HG03469 (cell line): ENCODE results near the gene TBX5.

Experiments used
- ATAC-seq: cut with Tn5 transposase; IDR thresholded peaks from one replicate; pipeline ENCODE4 v1.9.1; 2021; ENCODE audit warnings: mild to moderate bottlenecking, moderate library complexity, moderate number of reproducible peaks; ENCODE audit not compliant: unreplicated experiment

Gene TBX5

GRCh38 chr12:114405519-114406271 lies at the start of gene TBX5:
Gene TBX5 (minus strand): TSS chr12:114406144. CDS start chr12:114403898, 2,246 bp downstream.
- no peak for ATAC-seq

GRCh38 chr12:114451657-114452056 lies 45.7 kb upstream of the TBX5 start:
- no peak for ATAC-seq

GRCh38 chr12:114450515-114451300 lies 44.8 kb upstream of the TBX5 start:
- no peak for ATAC-seq

- no peak for ATAC-seq
These were observed 44.1 kb upstream of the TBX5 start for GRCh38 chr12:114450019-114450418.

- no peak for ATAC-seq
These were observed 42.6 kb upstream of the TBX5 start for GRCh38 chr12:114448618-114448933.

GRCh38 chr12:114447799-114448617 lies 42.1 kb upstream of the TBX5 start:
- ATAC-seq = no peak

GRCh38 chr12:114447274-114447716 lies 41.4 kb upstream of the TBX5 start:
- ATAC-seq = no peak

GRCh38 chr12:114445401-114446323 lies 39.7 kb upstream of the TBX5 start:
- no peak for ATAC-seq

GRCh38 chr12:114444422-114445279 lies 38.7 kb upstream of the TBX5 start:
- ATAC-seq = no peak

- ATAC-seq = no peak
These were observed 37.9 kb upstream of the TBX5 start for GRCh38 chr12:114443607-114444421.

GRCh38 chr12:114442578-114442977 lies 36.6 kb upstream of the TBX5 start:
- ATAC-seq = no peak

- no peak for ATAC-seq
These were observed 35.6 kb upstream of the TBX5 start for GRCh38 chr12:114441545-114441944.

GRCh38 chr12:114441039-114441383 lies 35.1 kb upstream of the TBX5 start:
- ATAC-seq = no peak

GRCh38 chr12:114440270-114441038 lies 34.5 kb upstream of the TBX5 start:
- no peak for ATAC-seq

- no peak for ATAC-seq
These were observed 33.9 kb upstream of the TBX5 start for GRCh38 chr12:114439817-114440216.

- no peak for ATAC-seq
These were observed 33.3 kb upstream of the TBX5 start for GRCh38 chr12:114439261-114439683.

- ATAC-seq = no peak
These were observed 32.8 kb upstream of the TBX5 start for GRCh38 chr12:114438635-114439256.
